ENCODE results near the gene PML.

The PML gene

DNA sequence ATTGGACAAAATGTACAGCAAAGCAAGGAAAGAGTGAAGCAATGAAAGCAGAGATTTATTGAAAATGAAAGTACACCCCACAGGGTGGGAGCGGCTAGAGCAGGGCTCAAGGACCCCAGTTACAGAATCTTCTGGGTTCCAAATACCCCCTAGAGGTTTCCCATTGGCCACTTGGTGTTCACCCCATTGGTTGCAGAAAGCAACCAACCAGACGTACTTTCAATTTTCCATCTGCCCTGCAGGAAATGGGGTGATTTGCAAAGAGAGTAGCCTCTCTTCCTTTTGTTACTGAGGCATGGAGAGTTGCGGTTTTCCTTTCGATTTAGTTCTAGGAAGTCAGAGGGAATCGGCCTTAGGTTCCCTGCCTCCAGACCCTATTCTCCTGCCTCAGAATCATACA is 2.4 kb downstream of the PML start:
- DNase-seq (ENCODE audit: low read depth), result no peak
- peak overlapping the region; percentile 91 for H3K4me3 ChIP-seq (ENCODE audit: low read depth, low read length)

DNA sequence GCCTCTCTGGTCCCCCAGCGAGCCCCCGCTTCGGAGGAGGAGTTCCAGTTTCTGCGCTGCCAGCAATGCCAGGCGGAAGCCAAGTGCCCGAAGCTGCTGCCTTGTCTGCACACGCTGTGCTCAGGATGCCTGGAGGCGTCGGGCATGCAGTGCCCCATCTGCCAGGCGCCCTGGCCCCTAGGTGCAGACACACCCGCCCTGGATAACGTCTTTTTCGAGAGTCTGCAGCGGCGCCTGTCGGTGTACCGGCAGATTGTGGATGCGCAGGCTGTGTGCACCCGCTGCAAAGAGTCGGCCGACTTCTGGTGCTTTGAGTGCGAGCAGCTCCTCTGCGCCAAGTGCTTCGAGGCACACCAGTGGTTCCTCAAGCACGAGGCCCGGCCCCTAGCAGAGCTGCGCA is 3.5 kb downstream of the PML start:
- DNase-seq (ENCODE audit: low read depth), result no peak
- H3K4me3 ChIP-seq (ENCODE audit: low read depth, low read length), result no peak overlapping the region

GRCh38 chr15:74006774-74007639 is 12.5 kb downstream of the PML start:
- DNase-seq (ENCODE audit: low read depth), result no peak
- no peak overlapping the region for H3K4me3 ChIP-seq (ENCODE audit: low read depth, low read length)

DNA sequence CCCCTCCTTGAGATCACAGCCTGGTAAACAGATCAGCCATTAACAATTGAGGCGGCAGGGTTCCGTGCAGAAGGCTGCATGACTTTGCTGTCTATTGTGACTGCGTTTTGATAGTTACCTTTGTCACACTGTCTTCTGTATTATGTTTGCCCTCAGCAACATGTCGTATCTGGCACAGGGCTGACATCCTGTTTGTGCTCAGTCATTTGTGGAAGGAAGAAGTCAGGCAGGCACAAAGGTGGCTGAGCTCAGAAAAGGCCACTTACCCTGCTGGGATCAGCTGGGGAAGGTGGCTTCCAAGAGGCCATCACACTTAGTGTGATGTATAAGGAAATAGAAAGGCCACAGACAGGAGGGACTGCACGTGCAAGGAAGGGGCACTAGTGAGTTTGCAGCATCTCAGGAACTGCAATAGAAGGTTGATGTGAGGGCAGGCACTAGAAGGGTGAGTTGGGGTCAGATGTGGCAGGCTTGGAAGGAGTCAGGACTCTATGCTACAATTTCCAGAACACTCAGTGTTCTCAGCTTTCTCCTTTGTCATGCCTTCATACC is 13.4 kb downstream of the PML start:
- H3K4me3 ChIP-seq (ENCODE audit: low read depth, low read length), result no peak overlapping the region
- no peak for DNase-seq (ENCODE audit: low read depth)

DNA sequence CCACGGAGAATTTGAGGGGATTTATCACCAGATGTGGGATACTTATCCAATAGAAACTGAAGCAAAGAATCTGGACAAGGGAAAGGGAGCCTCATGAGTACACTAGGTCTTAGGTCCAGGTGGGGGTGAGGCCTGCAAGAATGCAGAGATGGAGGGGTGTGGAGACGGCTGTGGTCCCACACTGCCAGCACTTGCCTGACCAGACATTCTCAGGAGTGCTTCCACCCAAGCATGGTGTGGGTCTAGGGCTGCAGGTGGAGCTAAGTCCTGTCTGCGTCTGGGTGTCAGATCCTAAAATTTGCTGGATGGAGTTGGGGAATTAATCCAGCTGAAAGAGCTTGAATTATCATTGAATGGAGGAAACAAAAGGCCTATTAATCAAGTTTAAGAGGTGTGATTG is 14.4 kb downstream of the PML start:
- no peak overlapping the region for H3K4me3 ChIP-seq (ENCODE audit: low read depth, low read length)
- DNase-seq (ENCODE audit: low read depth), result no peak

DNA sequence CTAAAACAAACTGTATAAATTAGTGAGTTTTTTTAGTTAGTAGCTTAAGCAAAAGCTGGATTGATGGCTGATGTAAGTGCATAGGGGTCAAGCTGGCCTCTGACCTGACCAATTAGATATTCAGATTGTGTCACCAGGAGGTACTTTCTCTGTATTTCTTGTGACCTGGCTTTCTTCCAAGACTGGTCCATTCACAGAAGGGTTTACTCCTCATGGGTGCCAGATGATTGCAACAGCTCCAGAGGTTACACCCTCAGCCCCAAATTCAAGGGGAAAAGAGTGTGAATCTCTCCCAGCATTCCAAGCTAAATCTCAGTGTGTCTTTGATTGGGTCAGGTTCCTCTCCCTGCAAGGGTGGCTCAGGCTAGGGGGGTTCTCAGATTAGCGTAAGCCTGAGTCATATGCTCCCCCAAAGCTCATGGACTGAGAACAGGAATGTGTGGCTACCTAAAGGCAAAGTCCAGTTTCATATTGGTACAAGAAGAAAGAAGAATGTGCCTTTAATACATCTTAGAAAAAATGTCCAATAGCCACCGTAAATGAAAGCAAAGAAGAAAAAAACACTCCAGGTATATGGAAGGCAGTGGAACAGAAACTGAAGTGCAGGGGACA is 16.5 kb downstream of the PML start:
- no peak for DNase-seq (ENCODE audit: low read depth)
- H3K4me3 ChIP-seq (ENCODE audit: low read depth, low read length), result no peak overlapping the region

DNA sequence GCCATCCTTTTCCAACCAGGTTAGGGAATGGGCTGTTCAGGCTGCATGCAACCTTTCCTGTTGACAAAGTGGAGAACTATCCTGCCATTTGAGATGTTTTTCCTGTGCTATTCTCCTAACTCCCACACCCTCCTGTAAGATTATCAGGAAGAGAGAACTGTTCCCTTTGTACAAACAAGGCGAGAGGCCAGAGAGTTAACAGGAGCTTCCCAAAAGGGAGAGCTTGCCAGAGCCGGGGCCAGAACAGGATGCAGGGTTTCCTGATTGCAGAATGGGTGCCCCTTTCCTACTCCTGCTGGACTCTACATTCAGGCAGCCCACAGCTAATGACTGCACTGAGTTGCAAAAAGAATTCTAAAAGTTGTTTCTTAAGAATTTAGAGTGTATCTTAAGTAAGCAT is 17.1 kb downstream of the PML start:
- no peak overlapping the region for H3K4me3 ChIP-seq (ENCODE audit: low read depth, low read length)
- peak; percentile 18 for DNase-seq (ENCODE audit: low read depth)

- DNase-seq (ENCODE audit: low read depth), result no peak
- H3K4me3 ChIP-seq (ENCODE audit: low read depth, low read length), result no peak overlapping the region
Measured at GRCh38 chr15:74013374-74013894, 18.9 kb downstream of the PML start.

GRCh38 chr15:74019734-74020133 is 25.2 kb downstream of the PML start:
- no peak overlapping the region for H3K4me3 ChIP-seq (ENCODE audit: low read depth, low read length)
- DNase-seq (ENCODE audit: low read depth), result no peak

DNA sequence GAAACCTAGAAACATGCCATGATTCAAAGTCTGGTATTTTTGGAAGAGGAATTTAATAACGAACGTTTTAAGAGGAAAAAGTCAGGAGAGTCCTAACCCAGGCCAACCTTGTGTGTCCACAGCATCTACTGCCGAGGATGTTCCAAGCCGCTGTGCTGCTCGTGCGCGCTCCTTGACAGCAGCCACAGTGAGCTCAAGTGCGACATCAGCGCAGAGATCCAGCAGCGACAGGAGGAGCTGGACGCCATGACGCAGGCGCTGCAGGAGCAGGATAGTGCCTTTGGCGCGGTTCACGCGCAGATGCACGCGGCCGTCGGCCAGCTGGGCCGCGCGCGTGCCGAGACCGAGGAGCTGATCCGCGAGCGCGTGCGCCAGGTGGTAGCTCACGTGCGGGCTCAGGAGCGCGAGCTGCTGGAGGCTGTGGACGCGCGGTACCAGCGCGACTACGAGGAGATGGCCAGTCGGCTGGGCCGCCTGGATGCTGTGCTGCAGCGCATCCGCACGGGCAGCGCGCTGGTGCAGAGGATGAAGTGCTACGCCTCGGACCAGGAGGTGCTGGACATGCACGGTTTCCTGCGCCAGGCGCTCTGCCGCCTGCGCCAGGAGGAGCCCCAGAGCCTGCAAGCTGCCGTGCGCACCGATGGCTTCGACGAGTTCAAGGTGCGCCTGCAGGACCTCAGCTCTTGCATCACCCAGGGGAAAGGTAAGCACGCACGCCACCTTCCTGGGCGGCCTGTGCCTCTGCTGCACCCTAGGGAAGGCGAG is 28.4 kb downstream of the PML start:
- no peak for DNase-seq (ENCODE audit: low read depth)

GRCh38 chr15:74024687-74025086 is 30.2 kb downstream of the PML start:
- H3K4me3 ChIP-seq (ENCODE audit: low read depth, low read length), result no peak overlapping the region
- DNase-seq (ENCODE audit: low read depth), result no peak

More for the DNA sequence above, 28.4 kb downstream of the PML start:
- H3K4me3 ChIP-seq (ENCODE audit: low read depth, low read length), result no peak overlapping the region

DNA sequence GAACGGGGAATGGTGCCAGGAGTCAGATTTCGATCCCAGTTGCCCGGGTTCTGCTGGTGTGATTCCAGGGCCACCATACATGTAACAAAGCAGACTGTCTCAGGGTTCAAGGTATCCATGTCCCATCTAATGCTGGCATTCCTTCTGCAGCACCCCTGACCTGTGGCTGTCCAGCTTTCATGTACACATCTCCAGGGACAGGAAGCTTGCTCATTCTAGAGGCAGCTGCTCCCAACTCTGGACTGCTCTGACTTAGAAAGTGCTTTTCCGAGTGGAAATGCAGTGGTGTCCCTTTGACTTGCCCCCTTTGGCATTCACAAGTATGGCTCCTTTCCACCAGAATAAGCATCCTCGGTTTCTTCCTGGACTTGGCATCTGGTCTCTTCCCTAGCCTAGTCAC is 30.9 kb downstream of the PML start:
- no peak for DNase-seq (ENCODE audit: low read depth)
- H3K4me3 ChIP-seq (ENCODE audit: low read depth, low read length), result no peak overlapping the region

DNA sequence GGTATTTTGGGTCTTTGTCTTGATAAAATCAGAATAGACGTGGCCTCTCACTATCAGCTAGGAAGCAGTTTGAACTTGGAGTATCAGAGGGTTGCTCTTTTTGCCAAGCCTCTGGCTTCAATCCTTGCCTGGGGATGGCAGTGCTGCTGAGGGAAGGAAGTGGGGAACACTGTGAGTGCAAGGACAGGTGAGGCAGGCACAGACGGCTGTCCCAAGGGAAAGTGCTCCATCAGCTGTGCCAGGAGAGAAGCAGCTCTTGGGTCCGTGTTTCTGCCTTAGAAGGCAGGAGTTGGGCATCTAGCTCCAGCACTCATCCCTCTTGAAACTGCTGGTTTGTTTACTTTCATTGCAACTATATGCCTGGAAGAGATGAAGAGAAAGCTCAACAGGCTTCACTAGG is 33.2 kb downstream of the PML start:
- DNase-seq (ENCODE audit: low read depth), result no peak
- H3K4me3 ChIP-seq (ENCODE audit: low read depth, low read length), result no peak overlapping the region

DNA sequence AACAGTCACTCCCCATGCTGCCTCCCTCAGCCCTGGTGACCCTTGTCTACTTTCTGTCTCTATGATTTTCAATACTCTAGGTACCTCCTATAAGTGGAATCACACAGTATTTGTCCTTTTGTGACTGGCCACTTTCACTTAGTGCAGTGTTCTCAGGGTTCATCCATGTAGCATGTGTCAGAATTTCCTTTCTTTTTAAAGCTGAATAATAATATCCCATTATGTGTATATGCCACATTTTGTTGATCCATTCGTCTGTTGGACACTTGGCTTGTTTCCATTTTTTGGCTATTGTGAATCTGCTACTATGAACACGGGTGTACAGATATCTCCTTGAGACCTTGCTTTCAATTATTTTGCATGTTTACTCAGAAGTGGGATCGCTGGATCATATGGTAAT is 34.1 kb downstream of the PML start:
- no peak overlapping the region for H3K4me3 ChIP-seq (ENCODE audit: low read depth, low read length)
- no peak for DNase-seq (ENCODE audit: low read depth)

DNA sequence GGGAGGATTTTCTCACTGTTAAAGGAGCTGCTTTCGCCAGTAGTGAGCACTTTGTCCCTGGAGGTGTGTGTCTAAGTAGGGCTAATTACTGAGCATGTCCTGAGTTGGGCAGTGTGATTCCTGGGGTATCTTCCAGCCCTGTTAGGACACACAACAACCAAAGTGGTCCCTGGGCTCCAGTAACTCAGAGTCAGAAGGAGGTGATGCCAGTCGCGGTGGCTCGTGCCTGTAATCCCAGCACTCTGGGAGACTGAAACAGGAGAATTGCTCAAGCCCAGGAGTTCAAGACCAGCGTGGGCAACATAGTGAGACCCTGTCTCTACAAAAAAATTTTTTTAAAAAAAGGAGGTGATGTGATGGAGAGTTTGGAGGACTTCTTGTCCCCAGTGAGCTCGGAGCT is 37.5 kb downstream of the PML start:
- no peak overlapping the region for H3K4me3 ChIP-seq (ENCODE audit: low read depth, low read length)
- DNase-seq (ENCODE audit: low read depth), result no peak

GRCh38 chr15:74032606-74033561 is 38.4 kb downstream of the PML start:
- DNase-seq (ENCODE audit: low read depth), result no peak

DNA sequence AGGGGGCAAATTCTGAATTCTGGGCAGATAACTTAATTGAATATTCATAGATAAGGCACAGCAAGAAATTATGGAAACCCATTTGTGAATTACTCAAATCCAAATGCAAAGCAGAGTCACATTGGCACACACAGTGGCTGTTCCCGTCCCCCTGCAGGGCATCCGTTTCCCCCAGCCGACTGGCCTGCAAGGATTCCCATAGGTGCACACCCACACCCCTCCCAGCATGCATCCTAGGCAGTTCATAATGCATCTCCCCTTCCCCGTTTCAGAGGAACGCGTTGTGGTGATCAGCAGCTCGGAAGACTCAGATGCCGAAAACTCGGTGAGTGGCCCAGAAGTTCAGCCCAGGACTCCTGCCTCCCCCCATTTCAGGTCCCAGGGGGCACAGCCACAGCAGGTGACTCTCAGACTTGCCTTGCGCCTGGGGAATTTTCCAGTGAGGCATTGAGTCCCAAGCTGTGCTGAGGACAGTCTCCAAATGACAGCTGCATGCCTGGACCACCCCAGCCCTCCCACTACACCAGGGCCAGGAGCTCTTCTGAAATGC is 39.8 kb downstream of the PML start:
- no peak for DNase-seq (ENCODE audit: low read depth)
- H3K4me3 ChIP-seq (ENCODE audit: low read depth, low read length), result no peak overlapping the region

More at GRCh38 chr15:74032606-74033561, 38.4 kb downstream of the PML start:
- H3K4me3 ChIP-seq (ENCODE audit: low read depth, low read length), result no peak overlapping the region

- no peak overlapping the region for H3K4me3 ChIP-seq (ENCODE audit: low read depth, low read length)
- no peak for DNase-seq (ENCODE audit: low read depth)
Measured at GRCh38 chr15:74035121-74036017, 40.9 kb downstream of the PML start.
